AG04449 (cell line): ENCODE data around the gene NEU4.
"Not testable (repeated sequence)": the region's sequence is repeated elsewhere in the genome, so short reads cannot be mapped to it uniquely, and the experiment has no call there.

ENCODE experiments used
- CTCF ChIA-PET: fragments of 350-600 bp; formaldehyde crosslinking; extraction: SDS; loops from one replicate; lab custom pipeline; 2021; ENCODE audit warnings: antibody characterized with exemption; lab: Yijun Ruan, JAX
- POLR2A ChIA-PET: fragments of 400-600, 350-600 bp; formaldehyde crosslinking; extraction: SDS; loops from one replicate; lab custom pipeline; 2020; ENCODE audit warnings: antibody characterized with exemption, inconsistent platforms; lab: Yijun Ruan, JAX
- DNase-seq: peaks from one replicate; pipeline ENCODE4 v3.0.0-alpha.2; 2010; ENCODE audit warnings: low read depth, low spot score
- H3K4me3 ChIP-seq: 2 replicates; pipeline ENCODE4 v1.5.1; 2011; ENCODE audit warnings: low read depth, mild to moderate bottlenecking, control low read depth, low read length
- TF ChIP-seq, protein P1 (sequence below): IDR thresholded peaks from one replicate; pipeline ENCODE4 v1.5.1; 2011; ENCODE audit warnings: mild to moderate bottlenecking, moderate library complexity, low read length, control low read depth, inconsistent platforms; ENCODE audit not compliant: insufficient read depth; ENCODE audit errors: missing control alignments

Gene NEU4

DNA sequence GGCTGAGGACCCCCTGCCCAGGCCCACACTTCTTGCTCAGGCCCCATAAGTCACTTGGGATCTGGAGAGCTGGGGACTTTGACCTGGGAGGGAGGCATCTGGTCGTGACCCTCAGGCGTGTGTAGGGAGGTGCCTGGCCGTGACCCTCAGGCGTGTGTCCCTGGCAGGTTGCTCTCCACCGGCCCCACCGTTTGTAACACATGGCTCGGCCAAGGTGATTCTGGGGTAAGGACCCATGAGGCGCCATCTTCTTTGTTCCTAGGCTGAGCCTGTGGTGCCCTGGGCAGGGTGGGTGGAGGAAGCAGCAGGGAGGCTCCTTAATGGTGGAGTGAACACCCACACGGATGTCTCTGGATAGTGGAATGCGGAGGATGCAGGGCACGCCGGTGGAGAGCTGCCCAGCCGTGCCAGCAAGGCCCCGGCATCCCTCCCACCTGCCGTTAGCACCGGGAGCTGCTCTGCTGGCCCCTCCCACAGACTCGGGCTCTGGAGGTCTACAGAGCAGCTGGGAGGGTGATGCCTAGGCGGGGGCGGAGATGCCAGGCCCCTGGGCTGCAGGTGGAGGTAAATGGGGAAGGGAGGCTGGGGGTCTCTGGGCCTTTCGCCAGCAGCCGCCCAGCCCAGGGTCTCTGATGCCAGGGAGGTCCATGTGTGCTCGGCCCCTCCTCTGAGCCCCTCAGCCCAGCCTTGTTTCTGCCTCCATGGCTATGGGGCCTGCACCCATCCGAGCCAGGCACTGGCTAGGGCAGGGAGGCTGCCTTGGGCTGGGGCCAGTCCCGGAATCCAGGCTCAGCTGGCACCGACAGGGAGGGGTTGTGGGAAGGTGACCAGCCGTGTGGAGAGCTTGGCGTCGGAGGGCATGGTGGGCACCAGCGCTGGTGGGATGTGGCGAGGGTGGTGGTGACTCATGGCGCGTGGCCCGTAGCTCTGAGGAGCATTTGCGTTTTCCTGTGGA is 33.5 kb upstream of the NEU4 start:
- ChIA-PET POLR2A (no interaction called here), CTCF (interaction anchor here (1.0 kb wide), 1 partner anchor 14 kb away, joined by 3 read pairs; no protein-coding TSS in a partner anchor)
- H3K4me3 ChIP-seq: no peak overlapping the region
- no peak for DNase-seq
- TF ChIP-seq, protein P1, sequence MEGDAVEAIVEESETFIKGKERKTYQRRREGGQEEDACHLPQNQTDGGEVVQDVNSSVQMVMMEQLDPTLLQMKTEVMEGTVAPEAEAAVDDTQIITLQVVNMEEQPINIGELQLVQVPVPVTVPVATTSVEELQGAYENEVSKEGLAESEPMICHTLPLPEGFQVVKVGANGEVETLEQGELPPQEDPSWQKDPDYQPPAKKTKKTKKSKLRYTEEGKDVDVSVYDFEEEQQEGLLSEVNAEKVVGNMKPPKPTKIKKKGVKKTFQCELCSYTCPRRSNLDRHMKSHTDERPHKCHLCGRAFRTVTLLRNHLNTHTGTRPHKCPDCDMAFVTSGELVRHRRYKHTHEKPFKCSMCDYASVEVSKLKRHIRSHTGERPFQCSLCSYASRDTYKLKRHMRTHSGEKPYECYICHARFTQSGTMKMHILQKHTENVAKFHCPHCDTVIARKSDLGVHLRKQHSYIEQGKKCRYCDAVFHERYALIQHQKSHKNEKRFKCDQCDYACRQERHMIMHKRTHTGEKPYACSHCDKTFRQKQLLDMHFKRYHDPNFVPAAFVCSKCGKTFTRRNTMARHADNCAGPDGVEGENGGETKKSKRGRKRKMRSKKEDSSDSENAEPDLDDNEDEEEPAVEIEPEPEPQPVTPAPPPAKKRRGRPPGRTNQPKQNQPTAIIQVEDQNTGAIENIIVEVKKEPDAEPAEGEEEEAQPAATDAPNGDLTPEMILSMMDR: no peak

DNA sequence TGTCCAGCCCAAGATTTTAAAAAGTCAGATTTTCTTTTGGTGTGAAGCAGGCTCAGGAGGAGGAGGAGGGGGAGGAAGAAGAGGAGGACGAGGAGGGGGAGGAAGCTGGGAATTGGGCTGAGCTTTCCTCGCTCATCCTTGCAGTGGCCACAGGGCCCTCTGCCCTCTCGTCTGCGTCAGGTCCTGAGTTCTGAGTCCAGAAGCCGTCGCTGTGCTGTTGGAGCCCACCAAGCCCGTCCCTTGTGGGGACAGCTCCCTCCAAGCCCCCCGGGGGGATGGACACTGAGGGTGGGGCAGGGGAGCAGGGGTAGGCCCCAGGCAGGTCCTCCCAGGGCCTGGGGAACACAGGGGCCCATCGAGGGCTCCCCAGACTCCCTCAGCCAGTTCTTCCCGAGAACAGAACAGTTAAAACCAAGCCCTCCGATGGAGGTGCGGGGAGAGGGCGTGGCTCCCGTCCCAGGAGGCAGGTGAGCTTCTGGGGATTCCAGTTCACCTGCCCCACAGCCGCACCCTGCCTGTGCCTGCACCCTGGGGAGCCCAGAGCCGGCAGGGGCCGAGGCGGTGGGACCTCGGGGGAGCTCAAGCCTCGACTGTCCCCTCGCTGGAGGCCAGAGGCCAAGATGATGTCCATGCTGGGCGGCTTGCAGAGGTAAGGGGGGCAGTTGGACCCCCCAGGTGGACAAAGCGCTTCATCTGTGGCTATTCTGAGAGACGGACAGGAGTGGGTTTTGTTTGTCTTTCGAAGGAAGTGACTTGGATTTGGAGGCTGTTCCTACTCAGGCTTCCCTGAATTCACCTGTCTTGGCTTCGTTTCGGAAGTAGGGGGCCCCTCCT is 32.4 kb upstream of the NEU4 start, which contains the start of gene GAL3ST2:
Gene GAL3ST2, plus strand, starts transcription at position 487 of the 834 bp plus-strand sequence. Its CDS starts 134 bp downstream, at position 621.
- TF ChIP-seq, protein P1: no peak
- ChIA-PET POLR2A (no interaction called here), CTCF (interaction anchor here (1.0 kb wide), 1 partner anchor 13 kb away, joined by 3 read pairs; no protein-coding TSS in a partner anchor)
- no peak within 1 kb of the TSS for H3K4me3 ChIP-seq
- no peak for DNase-seq

DNA sequence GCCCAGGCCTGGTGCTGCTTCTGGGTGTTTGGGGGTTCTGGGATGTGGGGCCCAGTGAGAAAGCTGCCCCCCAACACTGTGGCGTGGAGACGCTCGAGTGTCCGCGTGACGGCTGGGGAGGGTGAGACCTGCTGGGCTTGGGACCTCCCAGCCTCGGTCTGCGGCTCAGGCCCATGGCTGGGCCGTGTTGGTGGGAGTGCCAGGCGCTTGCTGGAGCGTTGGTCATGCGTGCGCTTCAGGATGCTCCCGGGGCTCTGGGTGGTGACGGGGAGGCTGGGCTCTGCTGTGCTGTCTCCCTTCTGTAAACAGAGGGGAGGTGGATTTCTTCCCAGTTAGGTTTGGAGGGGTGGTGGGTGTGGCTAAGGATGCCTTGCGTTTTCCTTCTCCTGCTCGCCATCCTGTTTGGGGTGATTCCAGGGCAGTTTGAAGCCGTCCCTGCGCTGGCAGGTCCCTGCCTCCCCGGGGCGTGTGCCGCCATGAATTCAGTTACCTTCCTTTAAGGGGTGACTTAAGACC is 31.8 kb upstream of the NEU4 start:
- TF ChIP-seq, protein P1: no peak
- H3K4me3 ChIP-seq: no peak overlapping the region
- CTCF ChIA-PET: no interaction called here
- POLR2A ChIA-PET: no interaction called here
- no peak for DNase-seq

DNA sequence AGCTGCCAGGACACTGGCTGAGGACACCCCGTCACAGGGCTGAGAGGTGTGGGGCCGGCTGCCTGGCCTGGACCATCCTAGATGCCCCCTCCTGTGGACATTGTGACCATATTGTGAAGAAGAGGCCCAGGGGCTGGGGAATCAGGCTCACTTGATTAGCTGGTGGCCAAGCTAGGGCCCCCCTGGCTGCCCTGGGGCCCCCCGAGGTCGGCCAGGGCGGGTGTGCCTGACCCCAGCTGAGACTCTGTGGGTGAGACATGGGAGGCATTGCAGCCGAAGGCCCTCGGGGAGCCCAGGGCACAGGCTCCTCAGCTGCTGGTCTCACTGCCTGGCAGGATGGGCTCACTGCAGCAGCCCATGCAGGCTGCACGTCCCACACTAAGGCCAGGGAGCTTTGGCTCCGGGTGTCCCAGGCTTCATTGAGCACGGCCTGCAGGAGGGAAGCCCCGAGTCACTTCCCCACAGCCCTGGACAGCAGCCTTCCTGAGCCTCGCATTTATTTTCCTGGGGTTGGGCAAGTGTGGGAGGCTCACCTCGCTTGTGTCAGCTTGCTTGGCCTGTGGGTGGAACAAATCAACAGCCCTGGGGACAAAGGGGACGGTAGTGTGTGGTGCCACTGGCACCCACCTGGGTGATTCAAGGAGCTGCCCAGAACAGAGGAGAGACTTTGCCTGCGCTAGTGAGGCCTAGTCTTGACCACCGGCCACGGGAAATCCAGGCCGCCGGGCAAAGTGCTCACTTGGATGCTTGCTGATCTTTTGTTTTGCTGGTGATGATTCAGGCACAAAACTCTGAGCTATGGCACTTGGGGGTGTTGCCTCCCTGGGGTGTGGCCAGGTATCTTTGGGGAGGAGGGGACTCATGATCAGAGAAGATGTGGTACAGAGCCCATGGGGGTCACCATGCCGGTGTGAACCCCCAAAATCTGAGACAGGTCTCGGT is 31.0 kb upstream of the NEU4 start:
- POLR2A ChIA-PET: no interaction called here
- no peak for DNase-seq

DNA sequence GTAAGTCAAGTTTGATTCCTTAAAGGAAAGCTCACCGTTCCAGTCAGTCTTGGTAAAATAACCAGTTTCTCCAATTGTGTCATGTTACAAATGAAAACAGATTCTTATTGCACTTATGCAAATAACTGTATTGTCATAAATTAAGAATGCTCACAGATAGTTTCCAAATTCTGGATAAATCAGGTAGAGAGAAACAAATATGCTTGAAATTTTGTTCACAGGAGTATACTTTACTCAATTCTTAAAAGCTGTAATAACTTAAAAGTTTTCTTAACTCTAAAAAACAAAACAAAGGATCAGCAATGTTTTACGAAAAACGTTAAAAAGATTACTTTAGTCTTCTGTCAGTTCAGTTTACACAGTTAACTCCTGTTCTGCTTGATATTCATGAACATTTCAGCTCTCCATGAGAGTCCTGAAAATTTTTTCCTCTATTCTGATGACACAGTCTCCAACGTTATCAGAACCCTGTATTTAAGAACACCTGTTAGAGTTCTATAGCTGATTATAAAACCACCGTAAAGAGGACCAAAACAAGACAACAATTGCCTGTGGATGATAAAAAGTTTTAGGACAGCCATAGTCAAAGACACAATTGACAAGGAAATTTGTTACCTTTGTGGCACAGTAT is 27.9 kb upstream of the NEU4 start:
- TF ChIP-seq, protein P1: no peak
- CTCF ChIA-PET: no interaction called here
- POLR2A ChIA-PET: no interaction called here
- no peak for DNase-seq
- no peak overlapping the region for H3K4me3 ChIP-seq

More for the DNA sequence above, 31.0 kb upstream of the NEU4 start:
- H3K4me3 ChIP-seq: no peak overlapping the region
- TF ChIP-seq, protein P1: no peak
- CTCF ChIA-PET: no interaction called here

DNA sequence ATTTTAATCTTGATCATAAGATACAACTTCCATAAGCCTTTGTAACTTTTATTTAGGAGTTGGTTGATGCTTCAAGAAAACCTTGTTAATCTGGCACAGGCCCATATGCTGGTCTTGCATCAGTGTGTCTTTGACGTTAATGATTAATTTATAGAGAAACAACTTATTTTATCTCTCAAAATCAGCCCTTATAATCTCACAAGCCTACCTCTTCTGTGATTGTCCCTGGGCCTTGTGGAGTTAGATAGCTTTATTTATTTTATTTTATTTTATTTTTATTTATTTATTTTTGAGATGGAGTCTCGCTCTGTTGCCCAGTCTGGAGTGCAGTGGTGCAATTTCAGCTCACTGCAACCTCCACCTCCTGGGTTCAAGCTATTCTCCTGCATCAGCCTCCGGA is 26.9 kb upstream of the NEU4 start:
- POLR2A ChIA-PET, DNase-seq, CTCF ChIA-PET, H3K4me3 ChIP-seq: not testable (repeated sequence)
